GM12801 (cell line): ENCODE results near the gene UROC1.

Experiments
- CTCF ChIP-seq: IDR thresholded peaks from one replicate; pipeline ENCODE4 v1.5.1; 2011; ENCODE audit warnings: control low read depth; ENCODE audit not compliant: insufficient read length; ENCODE audit errors: extremely low read depth

Gene UROC1

GRCh38 chr3:126474498-126475412 lies 42.8 kb downstream of the UROC1 start:
- no peak for TF ChIP-seq CTCF

- no peak for TF ChIP-seq CTCF
Measured at GRCh38 chr3:126473292-126474168, 44.0 kb downstream of the UROC1 start.

GRCh38 chr3:126472277-126473006 lies 45.1 kb downstream of the UROC1 start:
- TF ChIP-seq CTCF = no peak

- no peak for TF ChIP-seq CTCF
Measured at GRCh38 chr3:126469479-126469878, 48.1 kb downstream of the UROC1 start.

GRCh38 chr3:126468028-126468891 lies 49.3 kb downstream of the UROC1 start:
- no peak for TF ChIP-seq CTCF

GRCh38 chr3:126467611-126467955 lies 50.0 kb downstream of the UROC1 start:
- TF ChIP-seq CTCF = no peak
